Suprapubic skin (tissue), 3 donors: ENCODE results near the gene RRP1B.

Experiments
- POLR2A ChIP-seq, 2 donors: fragments of 450-650 bp; IDR thresholded peaks; one replicate each; pipeline ENCODE4 v1.6.1; 2017; ENCODE audit warnings: antibody characterized with exemption in 2 of 2, mild to moderate bottlenecking in 2 of 2, moderate library complexity in 2 of 2
- TF ChIP-seq, protein P1 (sequence below), 2 donors: fragments of 200-600 bp in 1 of 2; fragments of 450-650 bp in 1 of 2; sonication (generic) in 1 of 2; IDR thresholded peaks; one replicate each; pipeline ENCODE4 v1.5.1; 2016 to 2019; ENCODE audit warnings: antibody characterized with exemption in 2 of 2, mild to moderate bottlenecking in 1 of 2, moderate library complexity in 1 of 2

DNA sequence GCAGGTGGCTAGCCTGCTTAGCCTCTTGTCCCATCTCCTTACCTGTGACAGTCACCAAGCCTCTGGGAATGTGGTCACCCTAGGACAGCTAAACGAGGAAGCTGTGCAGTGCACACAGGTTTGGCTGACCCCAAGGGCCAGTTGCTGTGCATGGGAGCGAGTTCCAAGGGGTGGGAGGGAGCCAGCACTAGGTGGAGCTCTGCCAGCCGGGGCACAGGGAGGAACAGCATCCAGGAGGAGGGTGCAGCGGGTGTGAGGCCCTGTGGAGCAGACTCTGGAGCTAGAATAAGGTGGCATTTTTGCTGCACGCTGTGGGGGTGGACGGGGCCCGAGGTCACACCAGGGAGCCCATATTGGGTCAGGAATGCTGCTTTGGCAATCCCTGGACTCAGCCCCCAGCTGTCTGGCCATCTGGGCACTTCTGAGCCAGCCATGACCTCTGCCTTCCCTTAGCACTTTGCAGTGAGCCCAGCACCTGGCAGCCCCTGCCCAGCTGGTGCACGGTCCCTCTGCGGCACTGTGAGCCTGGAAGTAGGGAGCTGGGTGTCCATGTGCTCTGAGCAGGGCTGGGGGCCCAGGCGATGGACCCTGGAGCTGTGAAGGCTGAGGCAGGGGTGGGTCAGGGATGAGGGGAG is 68.3 kb downstream of the RRP1B start:
- TF ChIP-seq, protein P1, sequence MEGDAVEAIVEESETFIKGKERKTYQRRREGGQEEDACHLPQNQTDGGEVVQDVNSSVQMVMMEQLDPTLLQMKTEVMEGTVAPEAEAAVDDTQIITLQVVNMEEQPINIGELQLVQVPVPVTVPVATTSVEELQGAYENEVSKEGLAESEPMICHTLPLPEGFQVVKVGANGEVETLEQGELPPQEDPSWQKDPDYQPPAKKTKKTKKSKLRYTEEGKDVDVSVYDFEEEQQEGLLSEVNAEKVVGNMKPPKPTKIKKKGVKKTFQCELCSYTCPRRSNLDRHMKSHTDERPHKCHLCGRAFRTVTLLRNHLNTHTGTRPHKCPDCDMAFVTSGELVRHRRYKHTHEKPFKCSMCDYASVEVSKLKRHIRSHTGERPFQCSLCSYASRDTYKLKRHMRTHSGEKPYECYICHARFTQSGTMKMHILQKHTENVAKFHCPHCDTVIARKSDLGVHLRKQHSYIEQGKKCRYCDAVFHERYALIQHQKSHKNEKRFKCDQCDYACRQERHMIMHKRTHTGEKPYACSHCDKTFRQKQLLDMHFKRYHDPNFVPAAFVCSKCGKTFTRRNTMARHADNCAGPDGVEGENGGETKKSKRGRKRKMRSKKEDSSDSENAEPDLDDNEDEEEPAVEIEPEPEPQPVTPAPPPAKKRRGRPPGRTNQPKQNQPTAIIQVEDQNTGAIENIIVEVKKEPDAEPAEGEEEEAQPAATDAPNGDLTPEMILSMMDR (IDR thresholded peaks at IDR 0.05), result no peak
- no peak for TF ChIP-seq POLR2A (IDR thresholded peaks at IDR 0.05)
